Common myeloid progenitor, CD34-positive (primary cell): Measurements from ENCODE around the gene ROBO1.
"Not testable (repeated sequence)": the region's sequence is repeated elsewhere in the genome, so short reads cannot be mapped to it uniquely, and the experiment has no call there.

Experiments
- CTCF ChIA-PET: fragments of 350-600 bp; sonication (Branson Sonifier 250); formaldehyde crosslinking; loops from one replicate; lab custom pipeline; 2021; ENCODE audit warnings: antibody characterized with exemption; lab: Charles Lee
- POLR2A ChIA-PET: fragments of 350-600 bp; sonication (Branson Sonifier 250); formaldehyde crosslinking; loops from one replicate; lab custom pipeline; 2021; ENCODE audit warnings: antibody characterized with exemption; lab: Charles Lee
- DNase-seq, 3 donors: peaks; one replicate each; pipeline versions ENCODE4 v3.0.0 to v3.0.0-alpha.2; 2013
- H3K27ac ChIP-seq, 2 experiments: 1 replicate in 1 of 2; 2 replicates in 1 of 2; pipeline ENCODE4 v1.7.0; 2013; ENCODE audit warnings: inconsistent platforms in 2 of 2, low read length in 2 of 2, mild to moderate bottlenecking in 2 of 2, low read depth in 1 of 2, moderate library complexity in 1 of 2; ENCODE audit not compliant: severe bottlenecking in 2 of 2, insufficient read depth in 1 of 2, poor library complexity in 1 of 2
- H3K27me3 ChIP-seq, 5 experiments: replicated peaks in 2 of 5; 1 replicate in 3 of 5; 2 replicates in 2 of 5; pipeline versions ENCODE4 v1.6.1 to v1.7.0; 2013; ENCODE audit warnings: low read length in 4 of 5, mild to moderate bottlenecking in 2 of 5, moderate library complexity in 2 of 5, inconsistent platforms in 1 of 5; ENCODE audit not compliant: insufficient read depth in 5 of 5, control insufficient read depth in 4 of 5
- H3K36me3 ChIP-seq, 4 experiments: 1 replicate in 2 of 4; 2 replicates in 2 of 4; pipeline versions ENCODE4 v1.6.1 to v1.7.0; 2013; ENCODE audit warnings: low read length in 3 of 4, control low read depth in 1 of 4, mild to moderate bottlenecking in 1 of 4; ENCODE audit not compliant: control insufficient read depth in 4 of 4, insufficient read depth in 4 of 4
- H3K4me1 ChIP-seq, 4 experiments: 1 replicate in 3 of 4; 2 replicates in 1 of 4; pipeline versions ENCODE4 v1.6.1 to v1.7.1; 2013; ENCODE audit warnings: low read length in 3 of 4, mild to moderate bottlenecking in 3 of 4, control low read depth in 1 of 4, inconsistent platforms in 1 of 4, moderate library complexity in 1 of 4; ENCODE audit not compliant: control insufficient read depth in 4 of 4, insufficient read depth in 4 of 4; ENCODE audit errors: control extremely low read depth in 1 of 4
- H3K4me3 ChIP-seq, 7 experiments: 1 replicate in 4 of 7; 2 replicates in 3 of 7; pipeline versions ENCODE4 v1.5.1 to v1.7.0; 2013; ENCODE audit warnings: mild to moderate bottlenecking in 7 of 7, low read length in 6 of 7, moderate library complexity in 6 of 7, inconsistent platforms in 2 of 7, low read depth in 2 of 7, control low read depth in 1 of 7; ENCODE audit not compliant: insufficient read depth in 4 of 7, control insufficient read depth in 1 of 7; ENCODE audit errors: extremely low read depth in 1 of 7
- H3K9me3 ChIP-seq, 5 experiments: 1 replicate in 4 of 5; 2 replicates in 1 of 5; pipeline versions ENCODE4 v1.6.1 to v1.7.1; 2013; ENCODE audit warnings: low read length in 4 of 5, mild to moderate bottlenecking in 2 of 5, inconsistent platforms in 1 of 5, low read depth in 1 of 5, moderate library complexity in 1 of 5; ENCODE audit not compliant: control insufficient read depth in 4 of 5, insufficient read depth in 2 of 5; ENCODE audit errors: control extremely low read depth in 1 of 5
- WGBS: methylation state at CpG from one replicate; pipeline ENCODE4 v1.1.5; 2013; ENCODE audit not compliant: insufficient coverage; 5-methylcytosine and 5-hydroxymethylcytosine counted together

Gene ROBO1

DNA sequence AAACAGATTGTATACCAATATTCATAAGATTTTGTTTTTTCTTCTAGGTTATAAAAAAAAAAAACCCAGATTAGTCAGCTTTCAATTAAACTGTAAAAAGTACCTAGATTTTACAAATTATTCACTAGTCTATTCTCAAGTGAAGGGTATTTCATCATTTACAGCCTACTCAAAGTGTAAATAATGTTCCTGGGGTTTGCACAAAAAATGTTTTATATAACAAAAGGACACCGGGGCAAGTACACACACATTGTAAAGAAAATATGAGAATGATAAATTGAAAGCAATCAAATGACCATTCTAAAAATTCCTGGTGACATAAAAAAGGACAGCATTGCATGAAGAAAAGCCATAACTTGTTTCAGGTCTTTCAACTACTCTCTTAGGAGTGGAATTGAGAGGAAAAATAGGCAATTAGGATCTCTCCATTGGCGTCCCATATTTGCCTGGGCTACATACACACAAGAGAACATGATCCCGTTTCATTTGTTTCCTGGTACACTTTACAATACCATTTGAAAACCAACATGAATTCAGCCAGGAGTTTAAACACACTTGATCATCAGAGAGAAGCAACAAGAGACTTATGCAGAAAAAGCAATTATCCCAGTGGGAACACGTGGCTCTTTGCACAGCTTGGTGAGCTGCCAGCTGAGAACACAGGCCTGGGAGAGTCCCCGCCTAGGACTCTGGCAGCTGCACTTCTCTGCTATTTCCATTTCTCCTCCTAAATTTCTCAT, 1039.2 kb downstream of the ROBO1 start:
- Histone ChIP-seq H3K4me3 (no peak overlapping the region), H3K4me1 (no peaks in the 10 kb centered on the region), H3K9me3 (no peaks in the 10 kb centered on the region), H3K36me3 (no peaks in the 10 kb centered on the region), H3K27ac (no peak overlapping the region), H3K27me3 (no peaks in the 10 kb centered on the region)
- ChIA-PET POLR2A (interaction anchor here (0.6 kb wide), 1 partner anchor 100 kb away, joined by 4 read pairs; no protein-coding TSS in a partner anchor), CTCF (no interaction called here)
- no peak for DNase-seq
- 91% methylated on average over 1 of the region's 5 CpGs for WGBS

DNA sequence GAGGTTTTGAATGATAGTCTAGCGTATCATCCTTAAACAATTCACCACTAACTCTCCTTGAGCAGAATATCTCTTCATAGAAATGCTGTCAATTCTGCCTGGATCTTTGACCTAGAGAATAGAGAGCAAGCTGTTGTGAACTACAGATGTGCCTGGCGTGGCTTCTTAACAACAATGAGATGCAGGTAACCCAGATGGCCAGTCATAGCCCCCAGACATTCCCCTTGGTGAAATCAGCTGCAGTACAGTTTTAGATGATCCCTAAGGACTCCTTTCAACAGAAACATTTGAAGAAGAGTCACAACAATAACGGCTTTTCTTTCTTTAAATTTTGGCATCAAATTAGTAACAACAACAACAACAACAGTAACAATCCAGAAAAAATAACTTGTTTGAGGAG, 1041.3 kb downstream of the ROBO1 start:
- 100% methylated on average over 1 of the region's 3 CpGs for WGBS
- H3K9me3 ChIP-seq = no peaks in the 10 kb centered on the region
- ChIA-PET POLR2A (no interaction called here), CTCF (no interaction called here)
- no peak overlapping the region for H3K27ac ChIP-seq
- H3K27me3 ChIP-seq = no peaks in the 10 kb centered on the region
- H3K4me1 ChIP-seq = no peaks in the 10 kb centered on the region
- DNase-seq = no peak
- H3K36me3 ChIP-seq = no peaks in the 10 kb centered on the region
- no peak overlapping the region for H3K4me3 ChIP-seq

DNA sequence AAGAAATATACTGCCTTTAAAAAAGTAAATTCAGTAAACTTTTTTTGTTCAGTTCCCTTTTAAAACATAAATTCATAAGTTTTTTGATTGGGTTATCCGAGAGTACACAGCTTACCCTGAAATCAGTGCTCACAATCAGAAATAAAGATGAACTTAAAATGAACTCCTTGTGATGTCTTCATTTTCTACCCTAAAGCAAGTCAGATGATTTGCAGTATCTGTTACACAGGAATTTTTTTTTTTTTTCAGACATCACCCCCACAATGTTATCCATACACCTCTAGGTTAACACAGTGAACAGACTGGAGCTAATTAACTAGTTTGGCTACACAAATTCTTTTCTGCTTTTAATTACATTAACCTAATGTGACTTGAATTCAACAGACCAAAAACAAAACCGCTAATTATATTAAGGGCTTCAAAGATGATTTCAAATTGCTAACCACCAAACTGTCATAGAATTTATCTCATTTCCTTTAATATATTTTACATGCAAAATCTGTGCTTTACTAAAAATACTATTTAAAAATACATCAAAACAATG, 1042.0 kb downstream of the ROBO1 start:
- POLR2A ChIA-PET = interaction anchor here (0.6 kb wide), 1 partner anchor 32 kb away, joined by 7 read pairs; no protein-coding TSS in a partner anchor
- 92% methylated on average over 2 of the region's 2 CpGs for WGBS

DNA sequence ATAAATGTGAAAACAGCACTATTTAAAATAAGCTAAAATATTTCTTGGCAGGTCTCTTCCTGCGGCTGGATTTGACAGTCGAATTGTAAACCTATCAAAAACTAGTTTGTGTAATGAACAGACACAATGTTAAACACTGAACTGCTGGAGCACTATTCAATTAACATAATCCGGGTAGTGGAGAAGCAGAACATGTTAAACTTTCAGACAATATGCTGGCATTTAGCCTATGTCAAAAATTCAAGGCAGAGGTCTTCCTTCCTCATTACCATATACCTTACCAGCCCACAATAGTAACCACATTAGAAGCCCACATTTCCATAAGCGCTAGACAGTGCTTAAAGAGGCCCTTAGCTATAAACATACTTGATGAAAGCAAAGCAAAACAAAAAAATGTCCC, 1042.9 kb downstream of the ROBO1 start:
- 85% methylated on average over 3 of the region's 4 CpGs for WGBS
- POLR2A ChIA-PET = interaction anchor here (0.7 kb wide), 1 partner anchor 1790 kb away, joined by 3 read pairs; no protein-coding TSS in a partner anchor

More for the DNA sequence above, 1042.0 kb downstream of the ROBO1 start:
- no peak overlapping the region for H3K4me3 ChIP-seq
- H3K27ac ChIP-seq = no peak overlapping the region
- no peaks in the 10 kb centered on the region for H3K27me3 ChIP-seq
- no peaks in the 10 kb centered on the region for H3K9me3 ChIP-seq
- DNase-seq = no peak
- H3K4me1 ChIP-seq = no peaks in the 10 kb centered on the region
- CTCF ChIA-PET = no interaction called here
- H3K36me3 ChIP-seq = no peaks in the 10 kb centered on the region

GRCh38 chr3:78724364-78724763, 1043.4 kb downstream of the ROBO1 start:
- H3K4me1 ChIP-seq, H3K27ac ChIP-seq, H3K9me3 ChIP-seq, CTCF ChIA-PET, H3K36me3 ChIP-seq, H3K4me3 ChIP-seq, H3K27me3 ChIP-seq, POLR2A ChIA-PET, DNase-seq: not testable (repeated sequence)
- no CpG with 5 or more reads among the region's 5 CpGs for WGBS

More for the DNA sequence above, 1042.9 kb downstream of the ROBO1 start:
- Histone ChIP-seq H3K4me1 (no peaks in the 10 kb centered on the region), H3K4me3 (no peak overlapping the region), H3K36me3 (no peaks in the 10 kb centered on the region), H3K9me3 (no peaks in the 10 kb centered on the region), H3K27me3 (no peaks in the 10 kb centered on the region), H3K27ac (no peak overlapping the region)
- peak in 2 of 3 donors; percentile 2 to 5 for DNase-seq
- CTCF ChIA-PET = no interaction called here

DNA sequence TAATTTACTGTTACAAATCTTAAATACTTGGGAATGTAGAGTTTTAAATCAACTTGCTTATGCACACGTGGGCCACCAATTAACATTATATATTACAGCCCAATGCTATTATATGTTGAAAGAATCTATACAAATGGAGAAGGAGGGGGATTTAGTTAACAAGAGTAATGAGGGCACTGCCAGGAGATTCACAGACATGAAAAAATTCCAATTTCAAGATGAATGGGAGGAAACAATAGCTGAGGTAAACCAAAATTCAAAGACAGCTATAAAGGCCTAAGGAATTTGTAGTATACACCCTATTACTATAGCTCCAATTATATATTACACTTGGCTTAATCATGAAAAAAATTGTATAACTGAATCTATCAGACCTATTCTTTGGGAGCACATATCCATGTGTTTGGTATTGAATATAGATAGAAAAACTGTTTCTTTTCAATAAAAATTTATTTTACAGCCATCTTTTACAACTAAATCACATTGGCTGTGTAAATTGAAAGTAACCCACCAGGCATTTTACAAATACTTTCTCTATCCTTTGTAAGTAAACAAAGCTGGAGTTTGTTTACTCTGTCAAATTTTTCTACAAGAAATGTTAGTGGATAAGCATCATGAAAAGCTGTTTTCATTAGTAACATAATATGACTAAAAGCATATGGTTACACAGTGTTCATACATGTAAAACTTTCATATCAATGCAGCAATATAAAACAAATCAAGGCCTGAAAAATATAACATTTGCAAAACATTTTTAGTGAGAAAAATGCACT, 1045.8 kb downstream of the ROBO1 start:
- H3K36me3 ChIP-seq = no peaks in the 10 kb centered on the region
- no CpG with 5 or more reads among the region's 1 CpG for WGBS
- H3K27me3 ChIP-seq = no peaks in the 10 kb centered on the region
- no peak overlapping the region for H3K27ac ChIP-seq
- no peaks in the 10 kb centered on the region for H3K4me1 ChIP-seq
- H3K9me3 ChIP-seq = no peaks in the 10 kb centered on the region
- ChIA-PET CTCF (interaction anchor here (0.8 kb wide), 1 partner anchor 9 kb away, joined by 3 read pairs; no protein-coding TSS in a partner anchor), POLR2A (no interaction called here)
- H3K4me3 ChIP-seq = no peak overlapping the region
- DNase-seq = no peak

DNA sequence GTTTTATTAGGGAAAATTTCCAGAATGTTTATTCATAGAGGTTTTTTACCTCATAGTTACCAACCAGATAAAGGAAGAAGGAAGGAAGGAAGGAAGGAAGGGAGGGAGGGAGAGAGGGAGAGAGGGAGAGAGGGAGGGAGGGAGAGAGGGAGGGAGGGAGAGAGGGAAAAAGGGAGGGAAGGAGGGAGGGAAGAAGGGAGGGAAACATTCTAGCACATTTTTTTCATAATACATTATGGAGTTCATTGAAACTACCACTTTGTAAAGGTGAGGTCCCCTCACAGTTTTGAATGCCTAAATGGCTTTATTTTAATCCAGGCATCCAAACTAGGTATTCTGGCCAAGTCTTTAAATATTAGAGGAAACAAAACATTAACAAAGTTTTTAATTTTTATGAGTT, 1049.1 kb downstream of the ROBO1 start:
- H3K4me1 ChIP-seq = no peaks in the 10 kb centered on the region
- ChIA-PET POLR2A (no interaction called here), CTCF (no interaction called here)
- no peak overlapping the region for H3K27ac ChIP-seq
- H3K27me3 ChIP-seq = no peaks in the 10 kb centered on the region
- H3K4me3 ChIP-seq = no peak overlapping the region
- no peaks in the 10 kb centered on the region for H3K9me3 ChIP-seq
- no peak for DNase-seq
- no peaks in the 10 kb centered on the region for H3K36me3 ChIP-seq
